GM20431 (cell line): ENCODE measurements around the gene MPL.

ENCODE experiments used
- in situ Hi-C: fragments of 300-500 bp; cut with MseI, MboI; formaldehyde crosslinking; loops from one replicate; pipeline ENCODE4 v1.15.0; 2020; ENCODE audit warnings: low sequenced_read_pairs; ENCODE audit not compliant: unreplicated experiment

MPL gene

GRCh38 chr1:43321331-43321891 lies 16.2 kb upstream of the MPL start:
- in situ Hi-C loops: no loop called here

GRCh38 chr1:43322506-43322905 lies 15.1 kb upstream of the MPL start:
- in situ Hi-C loops: no loop called here

GRCh38 chr1:43324810-43325209 lies 12.8 kb upstream of the MPL start:
- in situ Hi-C loops: no loop called here

- in situ Hi-C loops: no loop called here
These were observed 12.2 kb upstream of the MPL start for GRCh38 chr1:43325381-43325780.

GRCh38 chr1:43327549-43328292 lies 9.9 kb upstream of the MPL start:
- in situ Hi-C loops: no loop called here

- in situ Hi-C loops: no loop called here
These were observed 7.4 kb upstream of the MPL start for GRCh38 chr1:43329995-43330751.

GRCh38 chr1:43331688-43332087 lies 5.9 kb upstream of the MPL start:
- in situ Hi-C loops: no loop called here

- in situ Hi-C loops: no loop called here
These were observed 3.0 kb upstream of the MPL start for GRCh38 chr1:43334453-43335205.

GRCh38 chr1:43338001-43338400 lies 383 bp downstream of the MPL start:
- in situ Hi-C loops: no loop called here

GRCh38 chr1:43339584-43340232 lies 2.1 kb downstream of the MPL start:
- in situ Hi-C loops: no loop called here

GRCh38 chr1:43340559-43340958 lies 2.9 kb downstream of the MPL start:
- in situ Hi-C loops: no loop called here

GRCh38 chr1:43344267-43344850 lies 6.7 kb downstream of the MPL start:
- in situ Hi-C loops: no loop called here

- in situ Hi-C loops: no loop called here
These were observed 7.5 kb downstream of the MPL start for GRCh38 chr1:43345120-43345519.

GRCh38 chr1:43346636-43347035 lies 9.0 kb downstream of the MPL start:
- in situ Hi-C loops: no loop called here

GRCh38 chr1:43348343-43348808 lies 10.8 kb downstream of the MPL start:
- in situ Hi-C loops: no loop called here

GRCh38 chr1:43348809-43349593 lies 11.4 kb downstream of the MPL start:
- in situ Hi-C loops: no loop called here

GRCh38 chr1:43349594-43350306 lies 12.1 kb downstream of the MPL start:
- in situ Hi-C loops: no loop called here

GRCh38 chr1:43350976-43351375 lies 13.4 kb downstream of the MPL start:
- in situ Hi-C loops: no loop called here
